Right lobe of liver (tissue), 4 donors: ENCODE data around the gene PARP8.
"Not testable (repeated sequence)": the region's sequence is repeated elsewhere in the genome, so short reads cannot be mapped to it uniquely, and the experiment has no call there.

Experiments used
- POLR2A ChIP-seq: fragments of 450-650 bp; IDR thresholded peaks from one replicate; pipeline ENCODE4 v1.6.1; 2017; ENCODE audit warnings: antibody characterized with exemption, mild to moderate bottlenecking
- TF ChIP-seq, protein P1 (sequence below), 4 donors: fragments of 200-600 bp in 3 of 4; fragments of 450-650 bp in 1 of 4; IDR thresholded peaks; one replicate each; pipeline versions ENCODE4 v1.5.1 to v1.8.0; 2016 to 2022; ENCODE audit warnings: antibody characterized with exemption in 4 of 4, mild to moderate bottlenecking in 2 of 4
- donor health status: DM: no; HTN: no; CAD: no.
- donor health status: DM: no; HTN: no; CAD: no.
- donor health status: DM: no; HTN: yes; CAD: no.

DNA sequence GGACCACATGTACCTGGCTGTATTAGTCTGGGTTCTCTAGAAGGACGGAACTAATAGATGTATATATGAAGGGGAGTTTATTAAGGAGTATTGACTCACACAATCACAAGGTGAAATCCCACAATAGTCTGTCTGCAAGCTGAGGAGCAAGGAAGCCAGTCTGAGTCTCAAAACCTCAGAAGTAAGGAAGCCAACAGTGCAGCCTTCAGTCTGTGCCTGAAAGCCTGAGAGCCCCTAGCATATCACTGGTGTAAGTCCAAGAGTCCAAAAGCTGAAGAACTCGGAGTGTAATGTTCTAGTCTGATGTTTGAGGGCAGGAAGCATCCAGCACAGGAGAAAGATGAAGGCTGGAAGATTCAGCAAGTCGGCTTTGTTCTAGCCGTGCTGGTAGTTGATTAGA lies 28.2 kb downstream of the PARP8 start:
- TF ChIP-seq, protein P1, sequence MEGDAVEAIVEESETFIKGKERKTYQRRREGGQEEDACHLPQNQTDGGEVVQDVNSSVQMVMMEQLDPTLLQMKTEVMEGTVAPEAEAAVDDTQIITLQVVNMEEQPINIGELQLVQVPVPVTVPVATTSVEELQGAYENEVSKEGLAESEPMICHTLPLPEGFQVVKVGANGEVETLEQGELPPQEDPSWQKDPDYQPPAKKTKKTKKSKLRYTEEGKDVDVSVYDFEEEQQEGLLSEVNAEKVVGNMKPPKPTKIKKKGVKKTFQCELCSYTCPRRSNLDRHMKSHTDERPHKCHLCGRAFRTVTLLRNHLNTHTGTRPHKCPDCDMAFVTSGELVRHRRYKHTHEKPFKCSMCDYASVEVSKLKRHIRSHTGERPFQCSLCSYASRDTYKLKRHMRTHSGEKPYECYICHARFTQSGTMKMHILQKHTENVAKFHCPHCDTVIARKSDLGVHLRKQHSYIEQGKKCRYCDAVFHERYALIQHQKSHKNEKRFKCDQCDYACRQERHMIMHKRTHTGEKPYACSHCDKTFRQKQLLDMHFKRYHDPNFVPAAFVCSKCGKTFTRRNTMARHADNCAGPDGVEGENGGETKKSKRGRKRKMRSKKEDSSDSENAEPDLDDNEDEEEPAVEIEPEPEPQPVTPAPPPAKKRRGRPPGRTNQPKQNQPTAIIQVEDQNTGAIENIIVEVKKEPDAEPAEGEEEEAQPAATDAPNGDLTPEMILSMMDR (IDR thresholded peaks at IDR 0.05), result not testable (repeated sequence)
- not testable (repeated sequence) for TF ChIP-seq POLR2A
